LNCaP clone FGC (cell line): ENCODE data around the gene TRAPPC8.
"Not testable (repeated sequence)": the region's sequence is repeated elsewhere in the genome, so short reads cannot be mapped to it uniquely, and the experiment has no call there.

Experiments used
- DNase-seq: peaks from one replicate; pipeline ENCODE4 v3.0.0-alpha.2; 2011; ENCODE audit warnings: low read depth
- H3K4me3 ChIP-seq: 2 replicates; pipeline ENCODE4 v1.5.1; 2011; ENCODE audit warnings: mild to moderate bottlenecking, low read depth, low read length, control low read depth
- TF ChIP-seq, protein P1 (sequence below): IDR thresholded peaks from 2 replicates; pipeline ENCODE4 v1.5.1; 2012; ENCODE audit warnings: mild to moderate bottlenecking; ENCODE audit not compliant: control insufficient read depth, insufficient read depth; ENCODE audit errors: extremely low read depth

Gene TRAPPC8

DNA sequence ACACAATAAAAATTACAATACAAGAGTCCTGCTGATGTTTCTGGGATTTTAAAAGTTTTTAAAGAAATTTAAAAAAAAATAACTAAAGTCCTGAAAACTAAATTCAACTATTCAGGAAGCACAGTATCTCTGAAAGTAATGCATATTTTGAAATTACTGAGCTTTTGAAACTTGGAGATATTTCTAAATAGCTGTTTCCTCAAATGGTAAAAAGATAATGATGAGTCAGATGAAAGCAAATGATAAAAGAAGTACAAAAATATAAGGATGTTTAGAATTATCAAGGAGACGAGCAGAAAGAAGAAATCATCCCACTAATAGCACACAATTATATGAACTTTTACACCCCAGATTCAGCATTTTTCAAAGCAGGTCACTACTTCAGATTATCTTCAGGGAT is 92.1 kb downstream of the TRAPPC8 start:
- H3K4me3 ChIP-seq, result no peak overlapping the region
- no peak for DNase-seq
- TF ChIP-seq, protein P1, sequence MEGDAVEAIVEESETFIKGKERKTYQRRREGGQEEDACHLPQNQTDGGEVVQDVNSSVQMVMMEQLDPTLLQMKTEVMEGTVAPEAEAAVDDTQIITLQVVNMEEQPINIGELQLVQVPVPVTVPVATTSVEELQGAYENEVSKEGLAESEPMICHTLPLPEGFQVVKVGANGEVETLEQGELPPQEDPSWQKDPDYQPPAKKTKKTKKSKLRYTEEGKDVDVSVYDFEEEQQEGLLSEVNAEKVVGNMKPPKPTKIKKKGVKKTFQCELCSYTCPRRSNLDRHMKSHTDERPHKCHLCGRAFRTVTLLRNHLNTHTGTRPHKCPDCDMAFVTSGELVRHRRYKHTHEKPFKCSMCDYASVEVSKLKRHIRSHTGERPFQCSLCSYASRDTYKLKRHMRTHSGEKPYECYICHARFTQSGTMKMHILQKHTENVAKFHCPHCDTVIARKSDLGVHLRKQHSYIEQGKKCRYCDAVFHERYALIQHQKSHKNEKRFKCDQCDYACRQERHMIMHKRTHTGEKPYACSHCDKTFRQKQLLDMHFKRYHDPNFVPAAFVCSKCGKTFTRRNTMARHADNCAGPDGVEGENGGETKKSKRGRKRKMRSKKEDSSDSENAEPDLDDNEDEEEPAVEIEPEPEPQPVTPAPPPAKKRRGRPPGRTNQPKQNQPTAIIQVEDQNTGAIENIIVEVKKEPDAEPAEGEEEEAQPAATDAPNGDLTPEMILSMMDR, result no peak

DNA sequence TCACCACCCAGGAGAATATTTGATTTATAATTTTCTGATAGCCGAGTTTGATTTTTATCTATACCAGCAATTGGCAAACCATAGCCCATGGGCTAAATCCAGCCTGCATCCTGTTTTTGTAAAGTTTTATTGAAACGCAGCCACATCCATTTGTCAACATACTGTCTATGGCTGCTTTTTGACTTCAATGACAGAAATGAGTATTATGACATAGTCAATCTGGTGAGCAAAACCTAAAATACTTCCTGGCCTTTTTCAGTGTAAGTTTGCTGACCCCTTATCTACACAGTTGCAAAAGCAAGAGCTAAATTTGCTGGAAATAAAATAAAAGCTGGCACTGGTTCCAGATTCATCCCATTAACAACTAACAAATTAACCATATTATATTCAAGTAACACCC is 102.4 kb downstream of the TRAPPC8 start:
- no peak overlapping the region for H3K4me3 ChIP-seq
- TF ChIP-seq, protein P1, result no peak
- no peak for DNase-seq

DNA sequence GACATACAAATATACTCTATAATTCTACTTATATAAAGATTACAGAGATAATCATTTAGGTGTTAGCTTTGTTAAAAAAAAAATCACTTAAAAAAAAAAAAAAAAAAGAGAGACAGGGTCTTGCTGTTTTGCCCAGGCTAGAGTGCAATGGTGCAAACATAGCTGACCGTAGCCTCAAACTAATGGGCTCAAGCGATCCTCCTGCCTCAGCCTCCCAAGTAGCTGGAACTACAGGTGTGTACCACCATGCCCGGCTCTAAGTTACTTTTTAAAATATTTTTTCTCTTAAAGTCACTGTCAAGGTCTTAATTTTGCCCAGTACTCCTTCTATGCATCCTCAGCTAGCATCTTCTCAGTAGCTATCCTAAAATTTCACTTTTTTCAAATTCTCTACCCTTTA is 105.0 kb downstream of the TRAPPC8 start:
- H3K4me3 ChIP-seq, result no peak overlapping the region
- DNase-seq, result no peak
- TF ChIP-seq, protein P1, result no peak

DNA sequence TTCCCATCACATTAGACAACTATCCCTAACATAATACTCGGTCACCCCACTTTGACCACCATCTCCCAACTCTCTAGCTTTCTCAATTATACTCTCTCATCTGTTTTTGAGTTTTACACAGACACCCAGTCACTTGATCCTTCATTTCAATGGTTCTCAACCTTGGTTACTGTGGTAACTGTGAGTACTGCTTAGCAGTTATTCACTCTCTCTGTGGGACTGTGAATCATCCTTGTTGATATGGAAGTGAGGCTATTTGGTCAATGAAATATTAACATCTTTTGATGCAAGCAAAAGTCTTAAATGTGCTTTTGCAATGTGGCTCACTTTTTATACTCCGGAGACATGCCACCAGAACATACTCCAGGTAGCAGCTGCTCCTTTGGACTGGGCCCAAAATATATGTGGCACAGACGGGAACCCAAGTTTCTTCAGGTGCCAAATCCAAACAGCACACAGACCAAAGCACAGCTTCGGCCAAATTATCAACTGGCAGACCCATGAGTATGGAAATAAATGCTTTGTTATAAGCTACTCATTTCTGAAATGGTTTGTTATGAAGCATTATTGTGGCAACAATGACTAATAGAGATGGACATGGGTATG is 107.3 kb downstream of the TRAPPC8 start:
- TF ChIP-seq, protein P1, result no peak
- no peak overlapping the region for H3K4me3 ChIP-seq
- DNase-seq, result no peak

DNA sequence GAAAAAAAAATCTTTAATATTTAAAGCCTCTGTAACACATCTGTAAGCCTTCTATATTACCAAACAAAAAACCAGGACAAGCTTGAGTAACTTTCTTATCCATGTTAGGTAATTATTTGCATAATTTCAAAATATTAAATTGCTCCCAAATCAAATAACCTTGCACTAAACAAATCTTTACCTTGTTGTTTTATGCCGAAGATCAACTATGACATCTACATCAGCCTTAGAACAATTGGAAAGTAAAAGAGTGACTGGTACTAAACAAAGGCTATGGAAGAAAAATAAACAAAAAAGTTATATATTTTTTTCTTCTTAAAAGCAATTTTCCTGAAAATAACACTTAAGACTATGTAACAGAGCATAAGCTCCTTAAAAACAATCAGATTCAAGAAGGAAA is 111.0 kb downstream of the TRAPPC8 start:
- DNase-seq, result no peak
- TF ChIP-seq, protein P1, result no peak
- no peak overlapping the region for H3K4me3 ChIP-seq

DNA sequence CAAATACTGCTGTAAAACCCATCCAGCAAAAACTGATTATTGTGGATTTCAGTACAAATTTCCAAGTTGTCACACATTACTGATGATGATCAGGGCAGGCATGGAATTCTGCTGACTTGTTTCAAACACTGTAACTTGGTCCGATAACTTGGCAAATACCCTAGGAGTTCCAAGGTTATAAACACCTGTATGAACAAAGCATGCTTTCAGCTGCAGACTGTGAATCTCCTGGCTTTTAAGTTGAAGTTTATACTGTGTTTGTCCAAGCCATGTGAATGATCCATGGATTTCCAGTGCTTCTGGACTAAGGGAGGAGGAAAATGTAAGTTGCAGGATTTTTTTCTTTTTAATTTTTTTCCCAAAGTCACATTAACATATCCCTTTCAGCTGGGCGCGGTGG is 112.2 kb downstream of the TRAPPC8 start:
- TF ChIP-seq, protein P1, result no peak
- DNase-seq, result no peak
- H3K4me3 ChIP-seq, result no peak overlapping the region

DNA sequence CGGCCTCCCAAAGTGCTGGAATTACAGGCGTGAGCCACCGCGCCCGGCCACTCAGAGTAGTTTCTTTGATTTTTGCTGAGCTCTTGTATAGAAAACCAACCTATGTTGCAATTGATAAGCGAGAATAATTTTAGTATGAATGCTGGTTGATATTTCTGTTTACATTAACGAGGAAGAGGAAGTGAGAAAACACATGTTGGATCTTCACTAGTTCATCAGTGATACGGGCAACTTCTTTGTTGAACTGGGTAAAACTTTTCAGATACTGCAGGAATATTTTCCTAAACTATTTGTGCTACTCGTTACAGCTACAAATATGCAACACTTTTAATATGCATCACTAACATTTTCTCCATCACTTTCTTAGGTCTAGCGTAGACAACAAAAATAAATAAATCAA is 114.3 kb downstream of the TRAPPC8 start:
- no peak overlapping the region for H3K4me3 ChIP-seq
- no peak for DNase-seq
- TF ChIP-seq, protein P1, result no peak

DNA sequence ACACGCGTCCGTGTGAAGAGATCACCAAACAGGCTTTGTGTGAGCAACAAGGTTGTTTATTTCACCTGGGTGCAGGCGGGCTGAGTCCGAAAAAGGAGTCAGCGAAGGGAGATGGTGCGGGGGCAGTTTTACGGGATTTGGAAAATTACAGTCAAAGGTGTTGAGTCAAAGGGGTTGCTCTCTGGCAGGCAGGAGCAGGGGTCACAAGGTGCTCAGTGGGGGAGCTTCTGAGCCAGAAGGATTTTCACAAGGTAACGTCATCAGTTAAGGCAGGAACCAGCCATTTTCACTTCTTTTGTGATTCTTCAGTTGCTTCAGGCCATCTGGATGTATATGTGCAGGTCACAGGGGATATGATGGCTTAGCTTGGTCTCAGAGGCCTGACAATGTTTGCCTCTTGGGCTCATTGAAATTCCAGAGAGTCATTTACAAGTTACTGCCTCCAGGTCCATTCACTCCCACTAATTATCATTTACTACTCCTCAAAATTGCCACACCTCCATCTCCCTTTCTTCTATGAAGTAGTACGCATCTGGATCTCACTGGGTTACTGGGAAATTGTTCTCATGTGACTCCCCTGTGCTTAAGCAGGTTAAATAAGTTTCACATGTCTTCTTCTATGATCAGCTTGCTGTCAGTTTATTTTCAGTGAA is 116.1 kb downstream of the TRAPPC8 start:
- DNase-seq, H3K4me3 ChIP-seq: not testable (repeated sequence)
